RWPE2 (cell line): ENCODE measurements around the gene BAG2.
A peak's percentile ranks its signal among the peaks of the same experiment; 100 is the strongest.

Experiments used
- ATAC-seq: fragments of 200-7000 bp; cut with Tn5 transposase; 3 replicates; pipeline ENCODE4 v1.9.1; 2021; ENCODE audit warnings: low read depth
- DNase-seq: peaks from one replicate; pipeline ENCODE4 v3.0.0-alpha.2; 2020; ENCODE audit warnings: low spot score
- H3K27ac ChIP-seq: fragments of 450-650 bp; 2 replicates; pipeline ENCODE4 v1.5.1; 2017; ENCODE audit warnings: mild to moderate bottlenecking; ENCODE audit not compliant: poor library complexity, severe bottlenecking
- H3K27me3 ChIP-seq: fragments of 250-450 bp; sonication (Bioruptor Pico); 2 replicates; pipeline ENCODE4 v1.5.1; 2021; ENCODE audit warnings: mild to moderate bottlenecking, moderate library complexity; ENCODE audit not compliant: insufficient read depth, poor library complexity, severe bottlenecking
- H3K36me3 ChIP-seq: fragments of 250-450 bp; sonication (Bioruptor Pico); 2 replicates; pipeline ENCODE4 v1.5.1; 2020; ENCODE audit warnings: low read depth, mild to moderate bottlenecking, moderate library complexity
- H3K4me1 ChIP-seq: fragments of 250-450 bp; sonication (Bioruptor Pico); 2 replicates; pipeline ENCODE4 v1.5.1; 2021; ENCODE audit warnings: mild to moderate bottlenecking, moderate library complexity; ENCODE audit not compliant: insufficient read depth, poor library complexity, severe bottlenecking
- H3K4me3 ChIP-seq: fragments of 250-450 bp; sonication (Bioruptor Pico); 2 replicates; pipeline ENCODE4 v1.5.1; 2021; ENCODE audit warnings: mild to moderate bottlenecking, moderate library complexity; ENCODE audit not compliant: severe bottlenecking
- H3K9me3 ChIP-seq: fragments of 250-450 bp; sonication (Bioruptor Pico); 2 replicates; pipeline ENCODE4 v1.5.1; 2021; ENCODE audit warnings: mild to moderate bottlenecking, moderate library complexity; ENCODE audit not compliant: severe bottlenecking
- TF ChIP-seq, protein P1 (sequence below): fragments of 450-650 bp; IDR thresholded peaks from one replicate; pipeline ENCODE4 v1.5.1; 2017; ENCODE audit warnings: mild to moderate bottlenecking, moderate library complexity; ENCODE audit not compliant: poor library complexity, severe bottlenecking

BAG2 gene

DNA sequence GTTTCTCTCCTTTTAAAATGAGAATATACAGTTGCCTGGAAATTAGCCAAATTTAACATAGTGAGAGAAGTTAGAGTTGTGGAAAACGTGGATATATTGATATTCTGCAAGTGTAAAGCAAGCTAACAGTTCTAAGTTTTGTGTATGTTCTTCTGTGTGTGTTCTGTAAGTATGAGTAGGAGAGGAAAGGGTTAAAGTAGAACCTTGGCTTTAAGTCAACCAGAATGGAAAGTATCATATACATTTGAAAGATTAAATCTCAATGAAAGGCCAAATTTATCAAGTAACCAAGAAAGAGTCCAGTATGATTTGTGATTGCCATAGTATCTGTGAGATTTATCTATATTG is 30.0 kb upstream of the BAG2 start:
- H3K4me3 ChIP-seq, result no peak overlapping the region
- peaks cover 61% of the 10 kb centered on the region for H3K36me3 ChIP-seq
- H3K27ac ChIP-seq, result no peak overlapping the region
- no peaks in the 10 kb centered on the region for H3K9me3 ChIP-seq
- H3K4me1 ChIP-seq, result no peaks in the 10 kb centered on the region
- DNase-seq, result no peak
- H3K27me3 ChIP-seq, result no peaks in the 10 kb centered on the region
- ATAC-seq, result no peak
- TF ChIP-seq, protein P1, sequence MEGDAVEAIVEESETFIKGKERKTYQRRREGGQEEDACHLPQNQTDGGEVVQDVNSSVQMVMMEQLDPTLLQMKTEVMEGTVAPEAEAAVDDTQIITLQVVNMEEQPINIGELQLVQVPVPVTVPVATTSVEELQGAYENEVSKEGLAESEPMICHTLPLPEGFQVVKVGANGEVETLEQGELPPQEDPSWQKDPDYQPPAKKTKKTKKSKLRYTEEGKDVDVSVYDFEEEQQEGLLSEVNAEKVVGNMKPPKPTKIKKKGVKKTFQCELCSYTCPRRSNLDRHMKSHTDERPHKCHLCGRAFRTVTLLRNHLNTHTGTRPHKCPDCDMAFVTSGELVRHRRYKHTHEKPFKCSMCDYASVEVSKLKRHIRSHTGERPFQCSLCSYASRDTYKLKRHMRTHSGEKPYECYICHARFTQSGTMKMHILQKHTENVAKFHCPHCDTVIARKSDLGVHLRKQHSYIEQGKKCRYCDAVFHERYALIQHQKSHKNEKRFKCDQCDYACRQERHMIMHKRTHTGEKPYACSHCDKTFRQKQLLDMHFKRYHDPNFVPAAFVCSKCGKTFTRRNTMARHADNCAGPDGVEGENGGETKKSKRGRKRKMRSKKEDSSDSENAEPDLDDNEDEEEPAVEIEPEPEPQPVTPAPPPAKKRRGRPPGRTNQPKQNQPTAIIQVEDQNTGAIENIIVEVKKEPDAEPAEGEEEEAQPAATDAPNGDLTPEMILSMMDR, result no peak

DNA sequence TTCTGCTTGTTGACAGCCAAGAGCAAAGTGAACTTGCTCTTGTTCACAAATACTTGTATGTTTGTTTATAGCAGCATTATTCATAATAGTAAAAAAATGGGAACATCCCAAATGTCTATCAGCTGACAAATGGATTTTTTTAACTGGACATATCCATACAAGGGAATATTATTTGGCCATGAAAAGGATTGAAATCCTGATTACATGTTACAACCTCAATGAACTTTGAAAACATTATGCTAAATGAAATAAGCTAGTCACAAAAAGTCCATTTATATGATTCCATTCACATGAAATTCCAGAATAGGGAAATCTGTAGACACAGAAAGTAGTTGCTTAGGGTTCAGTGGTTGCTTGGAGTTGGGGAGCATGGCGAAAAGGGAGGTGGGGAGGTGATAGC is 28.4 kb upstream of the BAG2 start:
- Histone ChIP-seq H3K27me3 (no peaks in the 10 kb centered on the region), H3K9me3 (no peaks in the 10 kb centered on the region), H3K36me3 (peaks cover 70% of the 10 kb centered on the region), H3K4me3 (no peak overlapping the region), H3K27ac (no peak overlapping the region), H3K4me1 (no peaks in the 10 kb centered on the region)
- ATAC-seq (no peak), DNase-seq (no peak)
- TF ChIP-seq, protein P1, result no peak

DNA sequence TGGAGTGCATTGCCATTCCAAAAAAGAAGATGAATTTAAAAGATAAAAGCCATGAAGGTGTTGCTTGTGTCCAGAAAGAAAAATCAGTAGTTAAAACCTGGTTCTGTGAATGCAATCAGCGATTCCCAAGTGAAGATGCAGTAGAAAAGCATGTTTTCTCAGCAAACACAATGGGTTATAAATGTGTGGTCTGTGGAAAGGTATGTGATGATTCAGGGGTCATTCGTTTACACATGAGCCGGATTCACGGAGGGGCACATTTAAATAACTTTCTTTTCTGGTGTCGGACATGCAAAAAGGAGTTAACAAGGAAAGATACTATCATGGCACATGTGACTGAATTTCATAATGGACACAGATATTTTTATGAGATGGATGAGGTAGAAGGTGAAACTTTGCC is 24.7 kb upstream of the BAG2 start:
- no peaks in the 10 kb centered on the region for H3K9me3 ChIP-seq
- DNase-seq, result no peak
- no peak for ATAC-seq
- H3K27me3 ChIP-seq, result no peaks in the 10 kb centered on the region
- H3K27ac ChIP-seq, result no peak overlapping the region
- H3K4me1 ChIP-seq, result no peaks in the 10 kb centered on the region
- H3K36me3 ChIP-seq, result peaks cover 83% of the 10 kb centered on the region
- no peak overlapping the region for H3K4me3 ChIP-seq
- TF ChIP-seq, protein P1, result no peak

DNA sequence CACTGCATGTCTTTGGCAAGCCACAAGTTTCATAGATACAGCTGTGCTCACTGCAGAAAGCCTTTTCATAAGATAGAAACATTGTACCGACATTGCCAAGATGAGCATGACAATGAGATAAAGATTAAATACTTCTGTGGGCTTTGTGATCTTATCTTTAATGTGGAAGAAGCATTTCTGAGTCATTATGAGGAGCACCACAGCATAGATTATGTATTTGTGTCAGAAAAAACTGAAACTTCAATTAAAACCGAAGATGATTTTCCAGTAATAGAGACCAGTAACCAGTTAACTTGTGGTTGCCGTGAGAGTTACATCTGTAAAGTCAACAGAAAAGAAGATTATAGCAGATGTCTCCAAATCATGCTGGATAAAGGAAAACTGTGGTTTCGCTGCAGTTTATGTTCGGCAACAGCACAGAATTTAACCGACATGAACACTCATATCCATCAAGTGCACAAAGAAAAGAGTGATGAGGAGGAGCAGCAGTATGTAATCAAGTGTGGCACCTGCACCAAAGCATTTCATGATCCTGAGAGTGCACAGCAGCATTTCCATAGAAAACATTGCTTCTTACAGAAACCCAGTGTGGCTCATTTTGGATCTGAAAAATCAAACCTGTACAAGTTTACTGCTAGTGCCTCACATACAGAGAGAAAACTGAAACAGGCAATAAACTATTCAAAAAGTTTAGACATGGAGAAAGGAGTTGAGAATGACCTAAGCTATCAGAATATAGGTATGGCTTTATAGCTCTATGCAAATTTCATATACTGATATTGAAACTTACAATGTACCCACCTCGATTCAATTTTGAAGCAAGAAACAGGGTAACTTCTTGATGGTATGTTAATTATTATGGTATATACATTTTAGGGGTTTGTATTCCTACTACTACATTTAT is 23.9 kb upstream of the BAG2 start:
- no peak overlapping the region for H3K27ac ChIP-seq

DNA sequence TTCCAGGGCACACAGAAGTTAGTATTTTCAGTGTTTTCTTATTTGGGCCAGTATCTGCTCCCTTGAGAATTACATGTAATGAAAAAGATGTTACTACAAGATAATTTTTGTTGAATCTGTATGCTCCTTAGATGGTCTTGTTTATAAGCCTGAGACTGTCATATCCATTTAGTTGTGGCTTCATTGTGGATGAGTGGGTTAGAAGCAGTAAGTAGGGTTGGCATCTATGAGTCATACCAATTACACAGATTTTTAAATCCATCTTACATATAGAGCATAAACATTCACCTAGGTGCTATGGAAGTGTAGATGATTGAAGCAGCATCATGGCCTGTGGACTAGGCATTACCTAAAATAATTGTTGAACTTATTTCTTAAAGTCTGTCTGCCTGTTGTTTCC is 13.5 kb upstream of the BAG2 start:
- H3K27me3 ChIP-seq, result no peaks in the 10 kb centered on the region
- H3K4me1 ChIP-seq, result peaks cover 17% of the 10 kb centered on the region
- H3K36me3 ChIP-seq, result peaks cover 48% of the 10 kb centered on the region
- H3K27ac ChIP-seq, result no peak overlapping the region
- ATAC-seq (peak; percentile 79), DNase-seq (no peak)
- TF ChIP-seq, protein P1, result no peak
- no peaks in the 10 kb centered on the region for H3K9me3 ChIP-seq
- no peak overlapping the region for H3K4me3 ChIP-seq

More for the DNA sequence above, 23.9 kb upstream of the BAG2 start:
- DNase-seq, result no peak
- no peak for ATAC-seq
- TF ChIP-seq, protein P1, result no peak
- H3K4me1 ChIP-seq, result no peaks in the 10 kb centered on the region
- no peaks in the 10 kb centered on the region for H3K9me3 ChIP-seq
- peaks cover 83% of the 10 kb centered on the region for H3K36me3 ChIP-seq
- H3K27me3 ChIP-seq, result no peaks in the 10 kb centered on the region
- H3K4me3 ChIP-seq, result no peak overlapping the region
